ENCODE results near the gene DCAF17.

The DCAF17 gene

DNA sequence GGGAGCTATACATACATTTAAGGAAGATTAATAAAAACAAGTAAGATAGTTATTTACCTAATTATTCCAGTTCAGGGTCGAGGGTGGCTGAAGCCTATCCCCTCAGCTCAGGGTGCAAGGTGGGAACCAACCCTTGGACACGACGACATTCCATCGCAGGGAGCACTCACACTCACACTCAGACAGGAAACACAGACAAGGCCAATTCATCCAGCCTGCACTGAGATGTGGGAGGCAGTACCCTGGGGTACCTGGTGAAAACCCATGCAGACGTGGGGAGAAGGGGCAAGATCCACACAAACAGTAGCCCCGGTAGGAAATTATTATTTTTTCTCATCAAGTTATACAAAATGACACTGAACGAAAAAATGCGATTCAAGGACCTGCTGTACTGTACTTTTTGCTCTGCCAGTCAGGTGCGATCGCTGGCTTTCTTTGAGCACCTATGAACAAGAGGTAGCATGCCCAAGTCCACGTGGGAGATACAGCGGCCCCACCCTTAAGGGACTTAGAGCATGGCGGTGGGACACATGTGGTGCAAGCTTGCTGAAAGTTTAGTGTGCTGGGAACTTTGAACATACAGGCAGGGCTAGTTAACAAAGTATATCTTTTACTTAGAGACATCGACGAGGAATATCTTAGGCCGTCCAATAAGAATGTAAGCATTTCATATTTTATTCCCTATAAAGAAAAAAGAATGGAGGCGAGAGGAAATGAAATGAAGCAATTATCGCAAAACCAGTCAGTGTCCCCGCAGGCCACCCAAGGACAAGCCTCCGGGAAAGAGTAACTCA, 860 bp upstream of the DCAF17 start:
- H3K36me3 ChIP-seq (ENCODE audit: control insufficient read depth, insufficient read depth, low read length), result no peaks in the 10 kb centered on the region
- peak overlapping the region; percentile 49 for H3K4me3 ChIP-seq (ENCODE audit: low read length)
- H3K9ac ChIP-seq (ENCODE audit: low read length), result peak overlapping the region; percentile 63
- H3K9me3 ChIP-seq (ENCODE audit: control insufficient read depth, low read length), result no peaks in the 10 kb centered on the region
- H3K27me3 ChIP-seq (ENCODE audit: control insufficient read depth, insufficient read depth, low read length), result no peaks in the 10 kb centered on the region
- H3K4me1 ChIP-seq (ENCODE audit: control insufficient read depth, insufficient read depth, low read length), result peaks cover 6% of the 10 kb centered on the region

DNA sequence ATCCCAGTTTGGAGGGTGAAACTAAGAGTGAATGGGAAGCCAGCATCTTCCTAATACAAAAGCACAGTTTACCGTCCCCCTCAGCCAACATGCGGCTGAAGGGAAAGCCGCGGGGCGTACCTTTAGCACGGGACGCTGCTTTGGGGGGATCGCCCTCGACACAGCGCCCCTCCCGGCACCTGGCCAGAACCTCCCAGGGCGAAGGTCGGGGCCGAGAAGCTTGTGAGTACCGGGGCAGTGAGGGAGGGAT, 338 bp upstream of the DCAF17 start, which contains the start of gene METTL8:
Gene METTL8, minus strand, starts transcription at position 228 of the 250 bp plus-strand sequence. CDS start 41,805 bp downstream, outside the sequence.
- Histone ChIP-seq H3K4me1 (ENCODE audit: control insufficient read depth, insufficient read depth, low read length) (peaks cover 6% of the 10 kb centered on the region), H3K36me3 (ENCODE audit: control insufficient read depth, insufficient read depth, low read length) (no peaks in the 10 kb centered on the region), H3K9me3 (ENCODE audit: control insufficient read depth, low read length) (no peaks in the 10 kb centered on the region), H3K4me3 (ENCODE audit: low read length) (peak within 1 kb of the TSS; percentile 49), H3K27me3 (ENCODE audit: control insufficient read depth, insufficient read depth, low read length) (no peaks in the 10 kb centered on the region), H3K9ac (ENCODE audit: low read length) (peak within 1 kb of the TSS; percentile 85)

DNA sequence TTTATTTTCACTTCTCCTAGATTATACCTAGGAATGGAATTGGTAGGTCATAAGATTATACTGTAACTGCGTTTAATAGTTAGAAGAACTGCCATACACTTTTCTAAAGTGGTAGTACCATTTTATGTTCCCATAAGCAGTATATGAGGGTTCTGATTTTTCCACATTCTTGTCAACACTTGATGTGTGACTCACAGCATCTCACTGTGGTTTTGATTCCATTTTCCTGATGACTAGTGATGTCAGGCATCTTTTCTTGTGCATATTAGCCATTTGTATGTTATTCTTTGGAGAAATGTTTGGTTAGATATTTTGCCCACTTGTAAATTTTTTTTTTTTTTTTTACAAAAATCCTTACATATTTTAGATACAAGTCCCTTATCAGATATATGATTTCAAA, 2.3 kb downstream of the DCAF17 start:
- Histone ChIP-seq H3K27me3 (ENCODE audit: control insufficient read depth, insufficient read depth, low read length) (no peaks in the 10 kb centered on the region), H3K36me3 (ENCODE audit: control insufficient read depth, insufficient read depth, low read length) (no peaks in the 10 kb centered on the region), H3K4me1 (ENCODE audit: control insufficient read depth, insufficient read depth, low read length) (peaks cover 6% of the 10 kb centered on the region), H3K9me3 (ENCODE audit: control insufficient read depth, low read length) (no peaks in the 10 kb centered on the region), H3K4me3 (ENCODE audit: low read length) (no peak overlapping the region), H3K9ac (ENCODE audit: low read length) (no peak overlapping the region)

DNA sequence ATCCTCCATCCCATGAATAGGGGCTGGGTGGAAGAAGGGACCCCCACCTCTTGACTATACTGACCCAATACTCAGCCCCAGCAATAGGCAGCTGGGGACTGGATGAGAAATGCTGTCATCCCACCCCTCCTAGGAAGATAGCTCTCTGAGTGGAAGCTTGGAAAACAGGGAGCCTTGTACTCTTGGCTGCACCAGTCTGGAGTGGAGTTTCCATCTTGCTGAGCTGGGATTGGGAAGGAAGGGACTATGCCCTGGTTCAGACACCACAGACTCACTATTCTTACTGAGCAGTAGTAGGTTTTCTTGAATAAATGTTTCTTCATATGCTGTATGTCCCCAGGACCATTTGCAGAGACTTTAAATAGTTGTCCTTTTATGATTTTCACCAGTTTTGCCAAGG, 7.4 kb downstream of the DCAF17 start:
- Histone ChIP-seq H3K9me3 (ENCODE audit: control insufficient read depth, low read length) (no peaks in the 10 kb centered on the region), H3K27me3 (ENCODE audit: control insufficient read depth, insufficient read depth, low read length) (no peaks in the 10 kb centered on the region), H3K4me1 (ENCODE audit: control insufficient read depth, insufficient read depth, low read length) (no peaks in the 10 kb centered on the region), H3K36me3 (ENCODE audit: control insufficient read depth, insufficient read depth, low read length) (no peaks in the 10 kb centered on the region), H3K4me3 (ENCODE audit: low read length) (no peak overlapping the region), H3K9ac (ENCODE audit: low read length) (no peak overlapping the region)

DNA sequence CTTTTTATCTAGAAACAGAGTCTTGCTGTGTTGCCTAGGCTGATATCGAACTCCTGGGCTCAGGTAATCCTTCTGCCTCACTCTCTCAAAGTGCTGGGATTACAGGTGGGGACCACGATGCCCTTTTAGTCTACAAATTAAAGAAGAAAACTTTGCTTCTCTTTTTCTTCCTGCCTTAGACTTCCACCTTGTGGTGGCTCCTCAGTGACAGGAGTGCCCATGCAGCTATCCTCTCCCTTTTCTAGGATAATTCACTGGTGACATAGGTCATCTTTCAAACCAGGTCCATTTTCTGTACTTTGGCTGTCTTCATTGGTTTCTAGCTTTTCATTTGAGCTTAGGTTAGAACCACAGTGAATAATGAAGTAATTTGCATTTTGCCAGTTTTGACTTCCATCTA, 13.6 kb downstream of the DCAF17 start:
- no peak overlapping the region for H3K9ac ChIP-seq (ENCODE audit: low read length)
- H3K36me3 ChIP-seq (ENCODE audit: control insufficient read depth, insufficient read depth, low read length), result no peaks in the 10 kb centered on the region
- no peak overlapping the region for H3K4me3 ChIP-seq (ENCODE audit: low read length)
- H3K27me3 ChIP-seq (ENCODE audit: control insufficient read depth, insufficient read depth, low read length), result no peaks in the 10 kb centered on the region
- H3K4me1 ChIP-seq (ENCODE audit: control insufficient read depth, insufficient read depth, low read length), result no peaks in the 10 kb centered on the region
- no peaks in the 10 kb centered on the region for H3K9me3 ChIP-seq (ENCODE audit: control insufficient read depth, low read length)

DNA sequence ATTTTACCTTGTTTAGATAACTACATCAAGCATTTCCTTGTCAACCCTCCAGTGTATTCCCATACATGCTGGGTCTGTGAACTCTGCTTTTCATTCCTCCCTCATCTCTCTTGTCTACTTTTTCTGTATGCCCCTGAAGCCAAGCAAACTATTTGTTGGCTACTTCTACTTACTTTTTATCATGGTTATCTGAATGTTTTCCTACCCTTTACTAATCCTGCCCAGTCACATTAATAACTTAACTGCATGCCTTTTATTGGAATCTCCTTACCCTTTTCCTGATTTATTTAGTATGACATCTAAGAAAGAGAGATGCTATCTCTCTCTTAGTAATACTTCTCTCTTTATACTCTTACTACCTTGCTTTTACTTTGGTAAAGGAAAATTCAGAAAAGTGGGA, 17.0 kb downstream of the DCAF17 start:
- no peaks in the 10 kb centered on the region for H3K36me3 ChIP-seq (ENCODE audit: control insufficient read depth, insufficient read depth, low read length)
- H3K27me3 ChIP-seq (ENCODE audit: control insufficient read depth, insufficient read depth, low read length), result no peaks in the 10 kb centered on the region
- H3K9ac ChIP-seq (ENCODE audit: low read length), result no peak overlapping the region
- H3K4me3 ChIP-seq (ENCODE audit: low read length), result no peak overlapping the region
- H3K4me1 ChIP-seq (ENCODE audit: control insufficient read depth, insufficient read depth, low read length), result no peaks in the 10 kb centered on the region
- H3K9me3 ChIP-seq (ENCODE audit: control insufficient read depth, low read length), result no peaks in the 10 kb centered on the region

DNA sequence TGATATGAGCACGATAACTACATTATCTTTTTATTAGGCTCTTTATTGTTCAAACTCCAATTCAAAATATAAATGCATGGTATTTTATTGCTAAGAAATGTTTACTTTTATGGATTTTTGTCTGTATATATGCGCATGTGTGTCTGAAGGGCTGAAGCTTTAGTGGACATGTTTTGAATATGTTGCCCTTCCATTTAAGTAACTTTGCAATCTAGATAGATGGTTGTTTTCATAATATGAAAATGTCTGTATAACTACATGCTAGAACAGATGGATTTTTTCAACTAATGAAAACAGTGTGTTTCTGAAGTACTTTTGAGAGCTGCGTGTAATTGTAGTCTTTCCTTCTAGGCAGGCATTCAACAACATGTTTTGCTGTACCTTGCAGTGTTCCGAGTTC, 18.7 kb downstream of the DCAF17 start:
- H3K4me3 ChIP-seq (ENCODE audit: low read length), result no peak overlapping the region
- no peaks in the 10 kb centered on the region for H3K9me3 ChIP-seq (ENCODE audit: control insufficient read depth, low read length)
- H3K4me1 ChIP-seq (ENCODE audit: control insufficient read depth, insufficient read depth, low read length), result no peaks in the 10 kb centered on the region
- H3K9ac ChIP-seq (ENCODE audit: low read length), result no peak overlapping the region
- no peaks in the 10 kb centered on the region for H3K27me3 ChIP-seq (ENCODE audit: control insufficient read depth, insufficient read depth, low read length)
- H3K36me3 ChIP-seq (ENCODE audit: control insufficient read depth, insufficient read depth, low read length), result no peaks in the 10 kb centered on the region

DNA sequence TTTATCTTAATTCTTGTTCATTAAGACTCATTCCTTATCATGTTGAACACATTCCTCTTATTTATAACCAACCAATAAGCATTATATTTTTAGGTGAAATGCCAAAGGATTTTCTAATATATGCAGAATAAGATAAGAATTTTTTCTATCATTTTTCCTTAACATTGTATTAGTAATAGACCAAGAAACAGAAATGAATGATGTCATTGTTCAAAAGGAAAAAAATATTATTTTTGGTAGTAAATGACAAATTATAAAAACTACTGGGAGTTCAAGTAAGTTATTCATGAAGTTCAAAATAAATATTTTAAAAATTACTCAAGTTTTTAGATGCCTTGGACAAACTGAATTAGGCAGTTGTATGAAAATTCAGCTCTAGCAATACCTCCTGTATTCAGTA, 25.5 kb downstream of the DCAF17 start:
- no peaks in the 10 kb centered on the region for H3K27me3 ChIP-seq (ENCODE audit: control insufficient read depth, insufficient read depth, low read length)
- H3K36me3 ChIP-seq (ENCODE audit: control insufficient read depth, insufficient read depth, low read length), result no peaks in the 10 kb centered on the region
- no peaks in the 10 kb centered on the region for H3K4me1 ChIP-seq (ENCODE audit: control insufficient read depth, insufficient read depth, low read length)
- no peak overlapping the region for H3K9ac ChIP-seq (ENCODE audit: low read length)
- no peaks in the 10 kb centered on the region for H3K9me3 ChIP-seq (ENCODE audit: control insufficient read depth, low read length)
- H3K4me3 ChIP-seq (ENCODE audit: low read length), result no peak overlapping the region

DNA sequence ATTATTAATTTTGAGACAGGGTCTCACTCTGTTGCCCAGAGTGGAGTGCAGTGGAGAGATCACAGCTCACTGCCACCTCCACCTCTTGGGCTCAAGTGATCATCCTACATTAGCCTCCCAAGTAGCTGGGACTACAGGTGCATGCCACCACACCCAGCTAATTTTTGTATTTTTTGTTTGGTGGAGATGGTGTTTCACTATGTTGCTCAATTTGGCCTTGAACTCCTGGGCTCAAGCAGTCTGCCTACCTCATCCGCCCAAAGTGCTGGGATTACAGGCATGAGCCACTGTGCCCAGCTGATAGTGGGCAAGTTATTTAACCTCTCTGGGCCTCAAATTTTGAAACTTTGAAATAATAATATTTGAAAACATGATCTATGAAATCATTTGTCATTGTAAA, 26.5 kb downstream of the DCAF17 start:
- H3K36me3 ChIP-seq (ENCODE audit: control insufficient read depth, insufficient read depth, low read length), result no peaks in the 10 kb centered on the region
- no peaks in the 10 kb centered on the region for H3K4me1 ChIP-seq (ENCODE audit: control insufficient read depth, insufficient read depth, low read length)

DNA sequence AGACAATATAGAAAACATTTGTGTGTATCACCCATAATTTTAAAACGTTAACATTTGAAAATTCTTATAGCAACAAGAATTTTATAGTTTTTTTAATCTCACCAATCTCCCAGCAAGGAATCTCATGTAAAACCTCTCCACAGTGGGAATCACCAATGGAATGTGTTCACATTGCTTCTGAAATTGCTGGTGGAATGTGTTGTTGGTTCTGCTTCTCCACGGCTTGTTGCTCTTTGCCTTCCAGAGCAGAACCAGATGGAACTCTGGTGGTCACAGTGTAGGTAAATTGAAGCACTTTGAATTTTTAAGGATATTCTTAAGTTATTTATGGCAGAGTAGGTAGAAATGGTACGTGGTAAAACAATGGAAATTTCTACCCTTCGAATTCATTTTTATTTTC, 35.1 kb downstream of the DCAF17 start:
- no peak overlapping the region for H3K4me3 ChIP-seq (ENCODE audit: low read length)
- H3K36me3 ChIP-seq (ENCODE audit: control insufficient read depth, insufficient read depth, low read length), result no peaks in the 10 kb centered on the region

More for the DNA sequence above, 26.5 kb downstream of the DCAF17 start:
- H3K4me3 ChIP-seq (ENCODE audit: low read length), result no peak overlapping the region
- no peaks in the 10 kb centered on the region for H3K27me3 ChIP-seq (ENCODE audit: control insufficient read depth, insufficient read depth, low read length)
- no peak overlapping the region for H3K9ac ChIP-seq (ENCODE audit: low read length)
- no peaks in the 10 kb centered on the region for H3K9me3 ChIP-seq (ENCODE audit: control insufficient read depth, low read length)

DNA sequence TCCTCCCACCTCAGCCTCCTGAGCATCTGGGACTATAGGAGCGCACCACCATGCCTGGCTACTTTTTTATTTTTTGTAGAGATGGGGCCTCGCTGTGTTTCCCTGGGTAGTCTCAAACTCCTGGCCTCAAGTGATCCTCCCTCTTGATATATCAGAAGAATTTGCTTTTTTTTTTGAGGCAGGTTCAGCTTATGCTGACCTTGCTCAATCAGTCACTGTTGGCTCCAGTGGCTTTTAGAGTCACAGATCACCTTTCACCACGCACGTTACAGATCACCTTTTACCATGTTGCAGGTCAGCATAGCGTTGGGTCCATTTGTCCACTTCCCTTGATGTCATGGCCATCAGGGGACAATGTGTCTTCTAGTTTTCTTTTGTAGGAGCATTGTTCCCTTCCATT, 36.1 kb downstream of the DCAF17 start:
- no peak overlapping the region for H3K4me3 ChIP-seq (ENCODE audit: low read length)
- no peak overlapping the region for H3K9ac ChIP-seq (ENCODE audit: low read length)
- H3K27me3 ChIP-seq (ENCODE audit: control insufficient read depth, insufficient read depth, low read length), result no peaks in the 10 kb centered on the region
- H3K36me3 ChIP-seq (ENCODE audit: control insufficient read depth, insufficient read depth, low read length), result no peaks in the 10 kb centered on the region
- no peaks in the 10 kb centered on the region for H3K9me3 ChIP-seq (ENCODE audit: control insufficient read depth, low read length)
- H3K4me1 ChIP-seq (ENCODE audit: control insufficient read depth, insufficient read depth, low read length), result no peaks in the 10 kb centered on the region

More for the DNA sequence above, 35.1 kb downstream of the DCAF17 start:
- Histone ChIP-seq H3K9ac (ENCODE audit: low read length) (no peak overlapping the region), H3K9me3 (ENCODE audit: control insufficient read depth, low read length) (no peaks in the 10 kb centered on the region), H3K4me1 (ENCODE audit: control insufficient read depth, insufficient read depth, low read length) (no peaks in the 10 kb centered on the region), H3K27me3 (ENCODE audit: control insufficient read depth, insufficient read depth, low read length) (no peaks in the 10 kb centered on the region)

DNA sequence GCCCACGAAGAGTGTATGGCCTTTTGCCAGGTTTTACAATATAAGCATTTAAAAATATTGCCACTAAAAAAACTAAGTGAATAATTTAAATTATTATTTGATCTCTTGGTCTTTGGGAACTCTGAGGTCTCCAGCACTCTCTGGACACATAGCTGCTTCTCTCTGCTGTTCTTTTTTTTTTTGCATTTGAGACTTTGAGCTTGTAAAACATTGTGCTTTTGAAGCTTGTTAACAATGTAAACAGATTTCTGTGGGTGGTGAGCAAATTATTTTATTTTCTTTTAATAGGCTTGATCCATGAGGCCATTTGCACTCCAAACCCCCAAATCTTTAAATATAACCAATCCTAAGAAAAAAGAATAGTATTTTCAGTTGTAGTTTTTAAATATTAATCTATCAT, 42.0 kb downstream of the DCAF17 start:
- no peaks in the 10 kb centered on the region for H3K4me1 ChIP-seq (ENCODE audit: control insufficient read depth, insufficient read depth, low read length)
- H3K9ac ChIP-seq (ENCODE audit: low read length), result no peak overlapping the region
- no peak overlapping the region for H3K4me3 ChIP-seq (ENCODE audit: low read length)
- H3K9me3 ChIP-seq (ENCODE audit: control insufficient read depth, low read length), result no peaks in the 10 kb centered on the region
- H3K27me3 ChIP-seq (ENCODE audit: control insufficient read depth, insufficient read depth, low read length), result no peaks in the 10 kb centered on the region
- H3K36me3 ChIP-seq (ENCODE audit: control insufficient read depth, insufficient read depth, low read length), result no peaks in the 10 kb centered on the region

DNA sequence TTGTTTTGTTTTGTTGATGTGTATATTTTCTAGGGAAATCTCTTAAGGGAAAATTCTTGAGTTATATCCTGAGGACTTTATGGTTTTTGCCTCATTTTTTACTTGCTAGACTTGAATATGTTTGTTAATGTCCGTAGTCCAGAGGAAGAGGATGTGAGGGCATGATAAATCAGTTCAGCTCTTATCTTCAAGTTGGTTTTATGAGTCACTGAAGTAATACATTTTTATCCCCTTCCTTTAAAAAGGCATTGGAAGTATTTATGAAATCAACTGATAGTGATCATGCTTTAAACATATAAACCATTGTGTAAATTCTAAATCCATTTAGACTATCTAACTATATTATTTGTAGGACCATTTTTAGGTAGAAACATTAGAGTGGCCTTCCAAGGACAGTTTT, 44.3 kb downstream of the DCAF17 start:
- Histone ChIP-seq H3K36me3 (ENCODE audit: control insufficient read depth, insufficient read depth, low read length) (no peaks in the 10 kb centered on the region), H3K9ac (ENCODE audit: low read length) (no peak overlapping the region), H3K4me1 (ENCODE audit: control insufficient read depth, insufficient read depth, low read length) (no peaks in the 10 kb centered on the region), H3K4me3 (ENCODE audit: low read length) (no peak overlapping the region), H3K9me3 (ENCODE audit: control insufficient read depth, low read length) (no peaks in the 10 kb centered on the region), H3K27me3 (ENCODE audit: control insufficient read depth, insufficient read depth, low read length) (no peaks in the 10 kb centered on the region)

All from mucosa of stomach (tissue), 1 donor.